SK-N-SH treated with all-trans-retinoic acid at 6 μM for 48 hours (cell line): Measurements from ENCODE around the gene ELMO1.

Source experiments
- ATAC-seq: fragments of 200-7000 bp; cut with Tn5 transposase; 3 replicates; pipeline ENCODE4 v1.9.1; 2020; ENCODE audit warnings: mild to moderate bottlenecking, moderate library complexity
- BACH2 ChIP-seq: fragments of 250-450 bp; sonication (Bioruptor Pico); IDR thresholded peaks from 2 replicates; pipeline ENCODE4 v1.9.0; 2021; ENCODE audit warnings: mild to moderate bottlenecking, borderline replicate concordance
- CREB5 ChIP-seq: fragments of 250-450 bp; sonication (Bioruptor Pico); IDR thresholded peaks from 2 replicates; pipeline ENCODE4 v1.5.1; 2020; ENCODE audit warnings: low read depth, mild to moderate bottlenecking, moderate library complexity
- CSRNP3 ChIP-seq: fragments of 250-450 bp; sonication (Bioruptor Pico); IDR thresholded peaks from 2 replicates; pipeline ENCODE4 v1.5.1; 2021; ENCODE audit warnings: mild to moderate bottlenecking, moderate library complexity
- ESRRG ChIP-seq: fragments of 250-450 bp; sonication (Bioruptor Pico); IDR thresholded peaks from 2 replicates; pipeline ENCODE4 v1.6.1; 2021; ENCODE audit warnings: mild to moderate bottlenecking
- GLIS3 ChIP-seq: fragments of 250-450 bp; sonication (Bioruptor Pico); IDR thresholded peaks from 2 replicates; pipeline ENCODE4 v1.5.0; 2020; ENCODE audit warnings: mild to moderate bottlenecking, moderate library complexity
- ISL1 ChIP-seq: fragments of 250-450 bp; sonication (Bioruptor Pico); IDR thresholded peaks from 2 replicates; pipeline ENCODE4 v2.1.2; 2022; ENCODE audit warnings: mild to moderate bottlenecking, moderate library complexity
- OSR1 ChIP-seq: fragments of 250-450 bp; sonication (Bioruptor Pico); IDR thresholded peaks from 2 replicates; pipeline ENCODE4 v1.8.0; 2022; ENCODE audit warnings: moderate library complexity, mild to moderate bottlenecking, inconsistent platforms
- PATZ1 ChIP-seq: fragments of 250-450 bp; sonication (Bioruptor Pico); IDR thresholded peaks from 2 replicates; pipeline ENCODE4 v1.8.0; 2020; ENCODE audit warnings: mild to moderate bottlenecking, moderate library complexity, borderline replicate concordance
- POU6F1 ChIP-seq: fragments of 250-450 bp; sonication (Bioruptor Pico); IDR thresholded peaks from 2 replicates; pipeline ENCODE4 v1.8.0; 2021; ENCODE audit warnings: low read depth, mild to moderate bottlenecking, moderate library complexity, borderline replicate concordance
- PPARA ChIP-seq: fragments of 250-450 bp; sonication (Bioruptor Pico); IDR thresholded peaks from 2 replicates; pipeline ENCODE4 v1.5.0; 2020; ENCODE audit warnings: mild to moderate bottlenecking, borderline replicate concordance
- RARB ChIP-seq: fragments of 250-450 bp; sonication (Bioruptor Pico); IDR thresholded peaks from 2 replicates; pipeline ENCODE4 v1.8.0; 2021; ENCODE audit warnings: mild to moderate bottlenecking, moderate library complexity
- SNAI2 ChIP-seq: fragments of 250-450 bp; sonication (Bioruptor Pico); IDR thresholded peaks from 2 replicates; pipeline ENCODE4 v1.5.0; 2020; ENCODE audit warnings: mild to moderate bottlenecking, moderate library complexity
- TCF4 ChIP-seq: fragments of 250-450 bp; sonication (Bioruptor Pico); IDR thresholded peaks from 2 replicates; pipeline ENCODE4 v1.8.0; 2021; ENCODE audit warnings: mild to moderate bottlenecking, moderate library complexity, borderline replicate concordance
- TOX ChIP-seq: fragments of 250-450 bp; sonication (Bioruptor Pico); IDR thresholded peaks from 2 replicates; pipeline ENCODE4 v1.8.0; 2021; ENCODE audit warnings: mild to moderate bottlenecking, moderate library complexity, borderline replicate concordance
- ZC3H10 ChIP-seq: fragments of 250-450 bp; sonication (Bioruptor Pico); IDR thresholded peaks from 2 replicates; pipeline ENCODE4 v1.5.1; 2021; ENCODE audit warnings: mild to moderate bottlenecking, moderate library complexity
- ZFP3 ChIP-seq: fragments of 250-450 bp; sonication (Bioruptor Pico); IDR thresholded peaks from 2 replicates; pipeline ENCODE4 v1.5.0; 2020; ENCODE audit warnings: mild to moderate bottlenecking, moderate library complexity
- ZFP30 ChIP-seq: fragments of 450-650 bp; formaldehyde crosslinking; IDR thresholded peaks from 2 replicates; pipeline ENCODE4 v1.5.0; 2022; ENCODE audit warnings: mild to moderate bottlenecking, moderate library complexity
- ZNF565 ChIP-seq: fragments of 450-650 bp; formaldehyde crosslinking; conservative IDR thresholded peaks from 2 replicates; pipeline ENCODE4 v1.5.0; 2020; ENCODE audit warnings: low read depth, mild to moderate bottlenecking, moderate library complexity
- ZNF70 ChIP-seq: fragments of 450-650 bp; formaldehyde crosslinking; IDR thresholded peaks from 2 replicates; pipeline ENCODE4 v1.5.0; 2020; ENCODE audit warnings: mild to moderate bottlenecking, moderate library complexity
- TF ChIP-seq, protein P1 (sequence below): fragments of 250-450 bp; sonication (Bioruptor Pico); IDR thresholded peaks from 2 replicates; pipeline ENCODE4 v1.5.0; 2020; ENCODE audit warnings: mild to moderate bottlenecking, moderate library complexity

ELMO1 gene

DNA sequence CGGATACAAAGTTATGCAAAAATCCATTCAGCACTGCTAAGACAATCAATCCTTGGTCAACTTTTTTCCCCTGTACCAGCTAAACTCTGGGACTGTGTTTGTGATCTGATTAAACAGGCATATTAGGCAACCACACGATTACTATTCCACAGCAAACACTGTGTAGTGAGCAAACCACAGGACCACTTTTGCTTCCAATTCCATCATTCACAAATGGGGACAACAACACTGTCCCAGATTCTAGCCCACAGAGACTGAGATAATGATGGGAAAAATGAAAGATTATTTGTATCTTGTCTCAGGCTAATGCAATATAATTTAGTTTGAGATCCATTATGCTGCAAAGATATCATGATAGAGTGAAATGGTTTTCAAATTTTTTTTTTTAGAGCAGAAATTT is 560.7 kb downstream of the ELMO1 start (continued):
- TF ChIP-seq CSRNP3 (CRISPR knock-in tag) (peak; percentile 85), ZFP30 (CRISPR knock-in tag) (no peak), ZNF70 (CRISPR knock-in tag) (peak; percentile 34; the same call in 1 of the 2 replicates), ESRRG (CRISPR knock-in tag) (no peak), CREB5 (peak; percentile 51; the same call in 1 of the 2 replicates)

- TF ChIP-seq BACH2 (no peak), POU6F1 (CRISPR knock-in tag) (no peak), GLIS3 (CRISPR knock-in tag) (no peak), TCF4 (CRISPR knock-in tag) (no peak), ISL1 (CRISPR knock-in tag) (no peak), OSR1 (CRISPR knock-in tag) (no peak), ZFP3 (CRISPR knock-in tag) (no peak), PPARA (CRISPR knock-in tag) (no peak), TOX (CRISPR knock-in tag) (no peak)
- no peak for ATAC-seq
Observed at GRCh38 chr7:36887233-36887632, 561.4 kb downstream of the ELMO1 start.

- TF ChIP-seq SNAI2: no peak
- TF ChIP-seq ISL1 (CRISPR knock-in tag): peak; percentile 41; the same call in 1 of the 2 replicates
- TF ChIP-seq, protein P1, sequence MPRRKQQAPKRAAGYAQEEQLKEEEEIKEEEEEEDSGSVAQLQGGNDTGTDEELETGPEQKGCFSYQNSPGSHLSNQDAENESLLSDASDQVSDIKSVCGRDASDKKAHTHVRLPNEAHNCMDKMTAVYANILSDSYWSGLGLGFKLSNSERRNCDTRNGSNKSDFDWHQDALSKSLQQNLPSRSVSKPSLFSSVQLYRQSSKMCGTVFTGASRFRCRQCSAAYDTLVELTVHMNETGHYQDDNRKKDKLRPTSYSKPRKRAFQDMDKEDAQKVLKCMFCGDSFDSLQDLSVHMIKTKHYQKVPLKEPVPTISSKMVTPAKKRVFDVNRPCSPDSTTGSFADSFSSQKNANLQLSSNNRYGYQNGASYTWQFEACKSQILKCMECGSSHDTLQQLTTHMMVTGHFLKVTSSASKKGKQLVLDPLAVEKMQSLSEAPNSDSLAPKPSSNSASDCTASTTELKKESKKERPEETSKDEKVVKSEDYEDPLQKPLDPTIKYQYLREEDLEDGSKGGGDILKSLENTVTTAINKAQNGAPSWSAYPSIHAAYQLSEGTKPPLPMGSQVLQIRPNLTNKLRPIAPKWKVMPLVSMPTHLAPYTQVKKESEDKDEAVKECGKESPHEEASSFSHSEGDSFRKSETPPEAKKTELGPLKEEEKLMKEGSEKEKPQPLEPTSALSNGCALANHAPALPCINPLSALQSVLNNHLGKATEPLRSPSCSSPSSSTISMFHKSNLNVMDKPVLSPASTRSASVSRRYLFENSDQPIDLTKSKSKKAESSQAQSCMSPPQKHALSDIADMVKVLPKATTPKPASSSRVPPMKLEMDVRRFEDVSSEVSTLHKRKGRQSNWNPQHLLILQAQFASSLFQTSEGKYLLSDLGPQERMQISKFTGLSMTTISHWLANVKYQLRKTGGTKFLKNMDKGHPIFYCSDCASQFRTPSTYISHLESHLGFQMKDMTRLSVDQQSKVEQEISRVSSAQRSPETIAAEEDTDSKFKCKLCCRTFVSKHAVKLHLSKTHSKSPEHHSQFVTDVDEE (CRISPR knock-in tag): 0 out of 2 replicates have a peak, but pooled peaks have one; percentile 14
- TF ChIP-seq TCF4 (CRISPR knock-in tag): peak; percentile 27; the same call in 1 of the 2 replicates
- no peak for TF ChIP-seq ZFP3 (CRISPR knock-in tag)
- no peak for TF ChIP-seq ESRRG (CRISPR knock-in tag)
- TF ChIP-seq, all 23 proteins: peak for 3
Observed at GRCh38 chr7:36884910-36885309, 563.8 kb downstream of the ELMO1 start.

GRCh38 chr7:36884351-36884750 is 564.3 kb downstream of the ELMO1 start:
- no peak for ATAC-seq
- TF ChIP-seq BACH2: no peak
- TF ChIP-seq RARB (CRISPR knock-in tag): no peak
- TF ChIP-seq OSR1 (CRISPR knock-in tag): no peak
- no peak for TF ChIP-seq PATZ1 (CRISPR knock-in tag)
- no peak for TF ChIP-seq ZNF565
- TF ChIP-seq ZC3H10: no peak
- TF ChIP-seq, protein P1 (CRISPR knock-in tag): no peak

More at GRCh38 chr7:36884910-36885309, 563.8 kb downstream of the ELMO1 start:
- no peak for ATAC-seq
